Tibial nerve (tissue), 4 donors: ENCODE data around the gene NTSR1. TPM values are rescaled to one million over a fixed set of nuclear protein-coding genes. Genes with fewer than 3 reads are reported as not detected.

ENCODE experiments used
- DNase-seq, 2 donors: peaks; one replicate each; pipeline ENCODE4 v3.0.0-alpha.2; 2019; ENCODE audit warnings: low spot score in 2 of 2
- H3K27ac ChIP-seq, 4 donors: fragments of 200-600 bp; sonication (generic) in 3 of 4; one replicate each; pipeline ENCODE4 v1.5.1; 2017 to 2019; ENCODE audit warnings: mild to moderate bottlenecking in 1 of 4
- H3K27me3 ChIP-seq, 2 donors: fragments of 200-600 bp; sonication (generic) in 1 of 2; one replicate each; pipeline versions ENCODE4 v1.5.1 to v1.6.0; 2017 to 2019
- H3K36me3 ChIP-seq, 3 donors: fragments of 200-600 bp; sonication (generic); one replicate each; pipeline ENCODE4 v1.5.1; 2018 to 2019
- H3K4me1 ChIP-seq, 4 donors: fragments of 200-600 bp; sonication (generic) in 3 of 4; one replicate each; pipeline ENCODE4 v1.5.1; 2017 to 2019
- H3K4me3 ChIP-seq, 4 donors: fragments of 200-600 bp; sonication (generic) in 3 of 4; one replicate each; pipeline ENCODE4 v1.5.1; 2017 to 2019; ENCODE audit warnings: mild to moderate bottlenecking in 1 of 4, moderate library complexity in 1 of 4
- H3K9me3 ChIP-seq, 4 donors: fragments of 200-600 bp; sonication (generic) in 3 of 4; one replicate each; pipeline ENCODE4 v1.5.1; 2017 to 2019
- EP300 ChIP-seq, 2 donors: sonication (generic); formaldehyde crosslinking; IDR thresholded peaks; one replicate each; pipeline ENCODE4 v1.6.1; 2017; ENCODE audit warnings: antibody characterized with exemption in 2 of 2, mild to moderate bottlenecking in 1 of 2
- POLR2A ChIP-seq, 2 donors: fragments of 450-650 bp; IDR thresholded peaks; one replicate each; pipeline ENCODE4 v1.6.1; 2017; ENCODE audit warnings: antibody characterized with exemption in 2 of 2, mild to moderate bottlenecking in 2 of 2, moderate library complexity in 2 of 2
- WGBS, 2 donors: methylation state at CpG; one replicate each; pipeline ENCODE4 v1.1.5; 2018; 5-methylcytosine and 5-hydroxymethylcytosine counted together
- total RNA-seq, 4 donors: library from RNA; depleted of rRNA; stranded (reverse); fragments of >200 nt; gene quantifications; one replicate each; pipeline ENCODE4 v1.1.0, GENCODE V29; 2016
- TF ChIP-seq, protein P1 (sequence below), 5 experiments: fragments of 200-600 bp in 3 of 5; fragments of 450-650 bp in 2 of 5; sonication (generic) in 3 of 5; IDR thresholded peaks; one replicate each; pipeline ENCODE4 v1.5.1; 2016 to 2019; ENCODE audit warnings: antibody characterized with exemption in 5 of 5, mild to moderate bottlenecking in 3 of 5, moderate library complexity in 2 of 5

Gene NTSR1
- total RNA-seq, 4 donors from 2014 or later, result 0.30 TPM; not detected in 3

DNA sequence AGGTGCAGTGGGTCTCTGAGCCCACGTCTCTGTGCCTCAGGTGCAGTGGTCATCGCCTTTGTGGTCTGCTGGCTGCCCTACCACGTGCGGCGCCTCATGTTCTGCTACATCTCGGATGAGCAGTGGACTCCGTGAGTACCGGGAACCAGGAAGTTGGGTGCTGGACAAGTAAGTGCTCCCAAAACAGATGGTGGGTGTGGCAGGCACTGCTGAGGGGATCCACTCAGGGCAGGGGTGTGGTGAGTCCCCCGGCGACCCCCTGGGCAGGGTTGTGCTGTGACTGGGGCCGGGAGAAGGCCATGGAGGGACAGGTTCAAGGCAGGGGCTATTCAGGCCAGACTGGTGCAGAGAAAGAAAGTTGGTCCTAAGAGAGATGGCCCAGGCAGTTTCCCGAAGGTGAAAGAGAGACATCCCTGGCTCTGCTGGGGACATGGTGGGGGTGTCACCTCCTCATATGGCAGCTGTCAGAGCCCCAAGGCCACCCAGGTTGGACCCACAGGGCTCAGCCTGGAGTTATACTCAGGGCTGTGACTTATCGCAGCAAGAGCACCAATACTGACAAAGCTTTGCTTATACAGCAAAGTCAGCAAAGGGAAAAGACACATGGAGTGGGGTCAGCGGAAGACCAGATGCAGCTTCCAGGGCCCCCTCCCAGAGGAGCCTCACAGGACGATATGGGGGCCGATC lies 49.7 kb downstream of the NTSR1 start:
- TF ChIP-seq, protein P1, sequence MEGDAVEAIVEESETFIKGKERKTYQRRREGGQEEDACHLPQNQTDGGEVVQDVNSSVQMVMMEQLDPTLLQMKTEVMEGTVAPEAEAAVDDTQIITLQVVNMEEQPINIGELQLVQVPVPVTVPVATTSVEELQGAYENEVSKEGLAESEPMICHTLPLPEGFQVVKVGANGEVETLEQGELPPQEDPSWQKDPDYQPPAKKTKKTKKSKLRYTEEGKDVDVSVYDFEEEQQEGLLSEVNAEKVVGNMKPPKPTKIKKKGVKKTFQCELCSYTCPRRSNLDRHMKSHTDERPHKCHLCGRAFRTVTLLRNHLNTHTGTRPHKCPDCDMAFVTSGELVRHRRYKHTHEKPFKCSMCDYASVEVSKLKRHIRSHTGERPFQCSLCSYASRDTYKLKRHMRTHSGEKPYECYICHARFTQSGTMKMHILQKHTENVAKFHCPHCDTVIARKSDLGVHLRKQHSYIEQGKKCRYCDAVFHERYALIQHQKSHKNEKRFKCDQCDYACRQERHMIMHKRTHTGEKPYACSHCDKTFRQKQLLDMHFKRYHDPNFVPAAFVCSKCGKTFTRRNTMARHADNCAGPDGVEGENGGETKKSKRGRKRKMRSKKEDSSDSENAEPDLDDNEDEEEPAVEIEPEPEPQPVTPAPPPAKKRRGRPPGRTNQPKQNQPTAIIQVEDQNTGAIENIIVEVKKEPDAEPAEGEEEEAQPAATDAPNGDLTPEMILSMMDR (IDR thresholded peaks at IDR 0.05), result no peak
- no peak for TF ChIP-seq EP300 (IDR thresholded peaks at IDR 0.05)
- no peak for TF ChIP-seq POLR2A (IDR thresholded peaks at IDR 0.05)
- peaks cover 0 to 41% of the 10 kb centered on the region in 2 donors for H3K27me3 ChIP-seq
- 74 to 77% methylated on average over 16 of the region's 16 CpGs for whole genome bisulfite sequencing, 2 donors

DNA sequence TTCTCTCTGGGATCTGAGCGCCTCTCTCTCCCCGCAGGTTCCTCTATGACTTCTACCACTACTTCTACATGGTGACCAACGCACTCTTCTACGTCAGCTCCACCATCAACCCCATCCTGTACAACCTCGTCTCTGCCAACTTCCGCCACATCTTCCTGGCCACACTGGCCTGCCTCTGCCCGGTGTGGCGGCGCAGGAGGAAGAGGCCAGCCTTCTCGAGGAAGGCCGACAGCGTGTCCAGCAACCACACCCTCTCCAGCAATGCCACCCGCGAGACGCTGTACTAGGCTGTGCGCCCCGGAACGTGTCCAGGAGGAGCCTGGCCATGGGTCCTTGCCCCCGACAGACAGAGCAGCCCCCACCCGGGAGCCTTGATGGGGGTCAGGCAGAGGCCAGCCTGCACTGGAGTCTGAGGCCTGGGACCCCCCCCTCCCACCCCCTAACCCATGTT lies 51.4 kb downstream of the NTSR1 start:
- Histone ChIP-seq H3K9me3 (peaks cover 0 to 12% (median 0%) of the 10 kb centered on the region in 4 donors), H3K36me3 (no peaks in the 10 kb centered on the region), H3K27ac (no peak overlapping the region), H3K4me1 (peaks cover 0 to 4% (median 0%) of the 10 kb centered on the region in 4 donors), H3K4me3 (no peak overlapping the region), H3K27me3 (peaks cover 0 to 48% of the 10 kb centered on the region in 2 donors)
- WGBS, 2 donors, result 72 to 74% methylated on average over 20 of the region's 20 CpGs
- TF ChIP-seq, protein P1 (IDR thresholded peaks at IDR 0.05), result no peak
- no peak for TF ChIP-seq POLR2A (IDR thresholded peaks at IDR 0.05)
- DNase-seq, result no peak

More for the DNA sequence above, 49.7 kb downstream of the NTSR1 start:
- DNase-seq, result no peak
- Histone ChIP-seq H3K27ac (no peak overlapping the region), H3K9me3 (peaks cover 0 to 12% (median 0%) of the 10 kb centered on the region in 4 donors), H3K36me3 (no peaks in the 10 kb centered on the region), H3K4me1 (peaks cover 0 to 4% (median 0%) of the 10 kb centered on the region in 4 donors), H3K4me3 (no peak overlapping the region)

DNA sequence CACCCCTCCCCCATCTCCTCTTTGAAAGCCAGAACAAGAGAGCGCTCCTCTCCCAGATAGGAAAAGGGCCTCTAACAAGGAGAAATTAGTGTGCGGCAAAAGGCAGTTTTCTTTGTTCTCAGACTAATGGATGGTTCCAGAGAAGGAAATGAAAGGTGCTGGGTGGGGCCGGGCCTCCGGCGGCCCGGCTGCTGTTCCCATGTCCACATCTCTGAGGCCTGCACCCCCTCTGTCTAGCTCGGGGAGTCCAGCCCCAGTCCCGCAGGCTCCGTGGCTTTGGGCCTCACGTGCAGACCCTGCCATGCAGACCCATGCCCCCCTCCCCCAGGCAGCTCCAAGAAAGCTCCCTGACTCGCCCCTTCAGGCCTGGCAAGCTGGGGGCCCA lies 51.8 kb downstream of the NTSR1 start:
- 30 to 42% methylated on average over 9 of the region's 11 CpGs for WGBS, 2 donors
- peaks cover 0 to 12% (median 0%) of the 10 kb centered on the region in 4 donors for H3K9me3 ChIP-seq
- TF ChIP-seq, protein P1 (IDR thresholded peaks at IDR 0.05), result no peak
- no peak for TF ChIP-seq POLR2A (IDR thresholded peaks at IDR 0.05)
- no peak for TF ChIP-seq EP300 (IDR thresholded peaks at IDR 0.05)
- peaks cover 0 to 53% of the 10 kb centered on the region in 2 donors for H3K27me3 ChIP-seq
- no peaks in the 10 kb centered on the region for H3K36me3 ChIP-seq
- peaks cover 0 to 4% (median 0%) of the 10 kb centered on the region in 4 donors for H3K4me1 ChIP-seq
- no peak for DNase-seq
- no peak overlapping the region for H3K27ac ChIP-seq
- no peak overlapping the region for H3K4me3 ChIP-seq

DNA sequence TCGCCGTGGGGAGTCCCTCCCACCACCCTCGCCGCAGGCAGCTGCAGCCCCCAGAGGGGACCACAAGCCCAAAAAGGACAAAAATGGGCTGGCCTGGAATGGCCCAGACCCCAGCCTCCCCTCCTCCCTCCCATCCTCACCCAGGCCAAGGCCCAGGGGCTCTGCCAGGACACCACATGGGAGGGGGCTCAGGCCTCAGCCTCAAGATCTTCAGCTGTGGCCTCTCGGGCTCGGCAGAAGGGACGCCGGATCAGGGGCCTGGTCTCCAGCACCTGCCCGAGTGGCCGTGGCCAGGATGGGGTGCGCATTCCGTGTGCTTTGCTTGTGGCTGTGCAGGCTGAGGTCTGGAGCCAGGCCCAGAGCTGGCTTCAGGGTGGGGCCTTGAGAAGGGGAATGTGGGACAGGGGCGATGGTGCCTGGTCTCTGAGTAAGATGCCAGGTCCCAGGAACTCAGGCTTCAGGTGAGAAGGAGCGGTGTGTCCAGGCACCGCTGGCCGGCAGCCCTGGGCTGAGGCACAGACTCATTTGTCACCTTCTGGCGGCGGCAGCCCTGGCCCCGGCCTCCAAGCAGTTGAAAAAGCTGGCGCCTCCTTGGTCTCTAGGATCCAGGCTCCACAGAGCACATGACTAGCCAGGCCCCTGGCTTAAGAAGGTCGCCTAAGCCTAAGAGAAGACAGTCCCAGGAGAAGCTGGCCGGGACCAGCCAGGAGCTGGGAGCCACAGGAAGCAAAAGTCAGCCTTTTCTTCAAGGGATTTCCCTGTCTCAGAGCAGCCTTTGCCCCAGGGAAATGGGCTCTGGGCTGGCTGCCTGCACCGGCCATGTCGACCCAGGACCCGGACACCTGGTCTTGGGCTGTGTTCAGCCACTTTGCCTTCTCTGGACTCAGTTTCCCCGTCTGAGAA lies 52.5 kb downstream of the NTSR1 start:
- Histone ChIP-seq H3K4me1 (peaks cover 0 to 4% (median 0%) of the 10 kb centered on the region in 4 donors), H3K4me3 (no peak overlapping the region), H3K9me3 (peaks cover 0 to 12% (median 0%) of the 10 kb centered on the region in 4 donors), H3K27ac (no peak overlapping the region), H3K27me3 (peaks cover 0 to 59% of the 10 kb centered on the region in 2 donors), H3K36me3 (no peaks in the 10 kb centered on the region)
- WGBS, 2 donors, result 66 to 81% methylated on average over 19 of the region's 26 CpGs
- no peak for DNase-seq
- TF ChIP-seq POLR2A (IDR thresholded peaks at IDR 0.05) (no peak), EP300 (IDR thresholded peaks at IDR 0.05) (no peak)
- TF ChIP-seq, protein P1 (IDR thresholded peaks at IDR 0.05), result no peak
